ENCODE results near the gene FGD3.

Gene FGD3

GRCh38 chr9:92960561-92961290 lies 13.4 kb downstream of the FGD3 start:
- DNase-seq = no peak

GRCh38 chr9:92961627-92962302 lies 14.4 kb downstream of the FGD3 start:
- DNase-seq = peak; percentile 47

GRCh38 chr9:92962303-92962649 lies 15.0 kb downstream of the FGD3 start:
- DNase-seq = no peak

GRCh38 chr9:92962846-92963245 lies 15.5 kb downstream of the FGD3 start:
- DNase-seq = no peak

GRCh38 chr9:92963831-92964606 lies 16.7 kb downstream of the FGD3 start:
- peak; percentile 86 for DNase-seq

- no peak for DNase-seq
Observed at GRCh38 chr9:92964607-92965060, 17.3 kb downstream of the FGD3 start.

GRCh38 chr9:92965061-92965758 lies 17.9 kb downstream of the FGD3 start:
- DNase-seq = peak; percentile 46

- no peak for DNase-seq
Observed at GRCh38 chr9:92965759-92966517, 18.6 kb downstream of the FGD3 start.

GRCh38 chr9:92966518-92966800 lies 19.1 kb downstream of the FGD3 start:
- DNase-seq = no peak

- DNase-seq = no peak
Observed at GRCh38 chr9:92968081-92968480, 20.8 kb downstream of the FGD3 start.

GRCh38 chr9:92969516-92970466 lies 22.5 kb downstream of the FGD3 start:
- DNase-seq = no peak

GRCh38 chr9:92970467-92970923 lies 23.2 kb downstream of the FGD3 start:
- DNase-seq = no peak

GRCh38 chr9:92971121-92971520 lies 23.8 kb downstream of the FGD3 start:
- DNase-seq = no peak

GRCh38 chr9:92971776-92972175 lies 24.5 kb downstream of the FGD3 start:
- no peak for DNase-seq

- no peak for DNase-seq
Observed at GRCh38 chr9:92973700-92974099, 26.4 kb downstream of the FGD3 start.

- no peak for DNase-seq
Observed at GRCh38 chr9:92974161-92974661, 26.9 kb downstream of the FGD3 start.

GRCh38 chr9:92974761-92975755 lies 27.7 kb downstream of the FGD3 start:
- DNase-seq = no peak

- no peak for DNase-seq
Observed at GRCh38 chr9:92976431-92976830, 29.1 kb downstream of the FGD3 start.

- no peak for DNase-seq
Observed at GRCh38 chr9:92977279-92977678, 30.0 kb downstream of the FGD3 start.

- no peak for DNase-seq
Observed at GRCh38 chr9:92978345-92978875, 31.1 kb downstream of the FGD3 start.

Data from CD4-positive, alpha-beta T cell treated with Interleukin-4 for 4 hours (primary cell).